CD4-positive, alpha-beta T cell treated with Interleukin-2 at 100 ng/mL for 4 hours (primary cell): ENCODE data around the gene PABPN1L.
"Not testable (repeated sequence)": the region's sequence is repeated elsewhere in the genome, so short reads cannot be mapped to it uniquely, and the experiment has no call there.

ENCODE experiments used
- DNase-seq: peaks from one replicate; pipeline ENCODE4 v3.0.0-alpha.2; 2020; ENCODE audit warnings: low spot score

Gene PABPN1L

DNA sequence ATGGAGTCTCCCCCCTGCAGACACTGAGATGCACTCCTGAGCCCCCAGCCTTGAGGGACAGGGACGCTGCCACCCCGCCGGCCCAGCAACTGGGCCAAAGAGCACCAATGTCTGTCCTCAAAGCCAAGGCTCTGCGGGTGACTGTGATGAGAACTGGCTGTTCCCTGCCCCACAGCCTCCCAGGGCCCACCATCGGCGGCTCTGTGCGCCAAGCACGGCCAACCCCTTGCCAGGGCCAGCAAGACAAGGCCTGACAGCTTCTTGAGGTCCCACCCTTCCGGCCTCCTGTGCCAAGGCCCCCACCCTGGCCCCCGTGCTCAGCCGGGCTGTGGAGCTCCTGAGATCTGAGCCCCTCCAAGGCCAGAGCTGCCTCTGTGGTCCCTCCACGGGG, 34.2 kb upstream of the PABPN1L start:
- no peak for DNase-seq

DNA sequence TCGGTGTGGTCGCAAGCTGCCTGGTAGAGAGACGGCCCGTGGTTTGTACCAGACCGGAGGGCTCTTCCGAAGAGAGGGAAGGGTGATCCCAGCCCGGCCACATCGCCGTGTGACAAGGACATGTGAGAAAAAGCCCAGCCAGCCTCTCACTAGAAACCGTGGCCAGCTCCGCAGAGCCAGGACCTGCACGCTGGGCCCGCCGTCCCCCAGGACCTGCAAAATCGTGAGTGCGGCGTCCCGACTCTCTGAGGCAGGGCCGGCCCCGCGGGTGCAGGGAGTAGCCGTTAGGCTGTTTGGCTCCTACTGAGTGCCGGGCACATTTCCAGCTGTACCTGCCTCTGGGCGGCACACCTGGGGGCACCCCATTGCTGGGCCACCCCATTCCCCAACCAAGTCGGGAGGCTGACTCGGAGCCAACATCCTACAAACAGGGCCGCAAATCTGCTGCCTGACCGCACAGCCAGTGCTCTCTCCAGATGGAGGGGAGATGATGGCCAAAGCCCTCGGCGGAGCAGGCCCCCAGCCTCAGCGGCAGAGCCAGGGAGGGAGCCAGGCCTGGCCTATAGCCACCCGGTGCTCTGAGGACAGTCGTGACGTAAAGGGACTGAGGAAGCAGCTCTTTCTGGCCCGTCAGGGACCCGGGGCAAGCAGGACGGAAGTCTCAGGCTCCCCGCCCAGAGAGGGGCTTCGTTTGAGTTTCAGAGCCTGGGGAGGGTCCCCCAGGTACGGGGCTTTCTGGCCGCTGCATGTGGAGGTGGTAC, 33.6 kb upstream of the PABPN1L start:
- no peak for DNase-seq

DNA sequence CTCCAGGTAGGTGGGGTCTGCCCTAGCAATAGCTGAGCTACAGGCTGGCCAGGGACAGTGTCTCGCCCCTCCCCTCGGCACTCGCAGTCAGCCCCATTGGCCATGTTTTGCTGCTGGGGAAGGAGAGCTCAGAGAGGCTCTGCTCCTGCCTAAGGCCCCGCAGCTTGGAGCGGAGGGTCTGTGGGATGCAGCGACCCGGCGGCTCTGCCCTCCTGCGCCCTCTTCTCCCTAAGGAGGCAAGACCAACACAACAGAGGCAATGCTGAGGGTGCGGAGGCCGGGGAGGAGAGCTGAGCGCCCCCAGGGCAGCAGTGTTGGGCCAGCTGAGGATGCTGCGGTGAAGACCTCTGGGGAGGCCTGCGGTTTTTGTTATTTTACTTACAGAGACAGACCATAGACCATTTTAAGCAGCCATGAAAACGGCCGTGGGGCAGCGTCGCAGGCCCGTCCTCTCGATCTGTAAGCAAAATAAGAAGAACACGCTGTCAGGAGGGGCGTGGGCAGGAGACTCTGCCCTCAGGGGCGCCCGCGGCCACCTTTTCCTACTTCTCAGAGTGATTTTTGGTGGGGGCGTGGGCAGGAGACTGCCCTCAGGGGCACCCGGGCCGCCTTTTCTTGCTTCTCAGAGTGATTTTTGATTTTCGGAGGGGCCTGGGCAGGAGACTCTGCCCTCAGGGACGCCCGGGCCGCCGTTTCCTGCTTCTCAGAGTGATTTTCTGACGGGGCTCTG, 31.4 kb upstream of the PABPN1L start:
- no peak for DNase-seq

DNA sequence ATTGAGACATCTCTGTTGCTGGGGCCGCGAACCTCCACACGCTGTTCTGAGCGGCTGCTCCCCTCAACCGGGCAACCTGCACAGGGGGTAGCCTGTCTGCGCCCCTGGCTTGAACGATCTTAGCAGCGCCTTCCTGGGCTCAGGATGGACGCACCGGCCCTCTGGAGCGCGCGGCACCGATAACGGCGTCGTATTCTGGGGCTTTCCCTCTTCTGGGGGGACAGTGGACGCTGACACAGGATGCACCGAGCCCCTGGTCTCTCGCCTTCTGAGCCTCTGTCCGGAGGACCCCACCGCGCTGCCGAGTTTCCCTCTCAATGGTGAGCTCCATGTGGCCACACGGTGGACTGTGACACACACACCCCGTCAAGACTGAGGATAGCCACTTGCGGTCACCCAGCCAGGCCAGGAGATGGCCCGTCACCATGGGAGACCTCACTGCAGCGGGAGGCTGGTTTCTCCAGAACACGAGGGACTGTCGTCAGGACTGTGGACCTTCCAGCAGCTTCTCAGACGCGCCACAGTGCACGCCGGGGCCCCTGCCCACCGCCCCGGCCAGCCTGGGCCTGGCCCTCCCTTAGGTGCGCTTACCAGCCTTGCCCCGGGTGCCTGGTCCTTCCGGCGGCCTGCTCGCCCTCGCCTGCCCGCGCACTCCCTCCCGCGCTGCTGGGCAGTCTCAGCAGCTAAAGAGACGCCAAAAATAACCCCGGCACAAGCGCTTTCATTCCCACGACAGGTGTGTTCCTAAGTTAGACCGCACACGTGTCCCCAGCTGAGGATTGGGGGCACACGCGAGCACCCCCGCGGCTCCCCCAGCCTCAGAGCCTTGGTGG, 30.0 kb upstream of the PABPN1L start:
- DNase-seq = no peak

DNA sequence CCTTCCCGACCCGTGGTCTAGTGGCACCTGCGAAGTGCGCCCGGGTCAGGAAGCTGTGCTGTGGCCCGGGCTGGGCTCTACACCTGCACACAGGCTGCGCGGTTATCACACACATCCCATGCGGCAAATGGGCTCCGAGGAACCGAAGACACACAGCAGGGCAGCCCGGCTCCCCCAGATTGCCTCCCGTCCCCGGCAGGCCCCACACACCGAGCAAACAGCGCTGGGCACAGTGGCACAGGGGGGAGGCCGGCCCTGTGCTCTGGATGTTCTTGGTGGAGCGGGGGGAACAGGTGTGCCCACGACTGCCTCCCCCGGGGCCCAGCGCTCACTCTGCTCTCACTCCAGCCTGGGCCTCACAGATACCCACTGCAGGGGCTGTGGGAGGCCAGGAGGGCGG, 28.9 kb upstream of the PABPN1L start:
- no peak for DNase-seq

DNA sequence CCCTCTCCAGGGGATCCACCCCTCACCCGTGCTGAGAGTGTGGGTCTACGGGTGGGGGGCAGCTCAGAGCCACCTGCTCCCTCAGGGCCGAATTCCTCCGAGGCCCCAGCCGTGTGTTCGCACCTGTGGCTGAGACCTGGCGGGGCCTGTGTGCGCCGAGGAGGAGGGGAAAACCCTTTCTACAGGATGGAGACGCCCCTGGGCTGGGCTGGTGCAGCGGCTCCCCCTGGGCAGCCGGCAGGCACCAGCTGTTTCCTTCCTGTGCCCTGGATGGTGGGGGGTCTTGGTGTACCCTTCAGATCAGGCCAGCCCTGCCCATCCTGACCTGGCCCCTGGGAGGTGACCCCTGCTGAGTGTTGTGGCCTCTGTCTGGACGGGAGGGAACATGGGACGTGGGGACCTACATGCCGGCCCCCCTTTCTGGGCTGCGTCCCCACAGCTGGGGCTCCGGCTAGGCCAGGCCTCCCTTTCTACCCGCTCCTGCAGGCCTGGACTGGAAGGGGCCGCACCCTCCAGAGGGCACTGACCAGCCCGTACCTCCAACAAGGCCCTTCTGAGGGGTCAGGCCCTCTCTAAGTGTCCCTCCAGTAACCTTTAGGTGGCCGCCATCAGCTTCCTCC, 28.3 kb upstream of the PABPN1L start:
- no peak for DNase-seq

DNA sequence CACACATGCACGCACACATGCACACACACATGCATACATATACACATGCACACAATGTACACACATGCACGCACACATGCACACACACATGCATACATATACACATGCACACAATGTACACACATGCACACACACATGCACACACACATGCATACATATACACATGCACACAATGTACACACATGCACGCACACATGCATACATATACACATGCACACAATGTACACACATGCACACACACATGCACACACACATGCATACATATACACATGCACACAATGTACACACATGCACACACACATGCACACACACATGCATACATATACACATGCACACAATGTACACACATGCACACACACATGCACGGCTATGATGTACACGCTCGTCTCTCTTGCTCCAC, 27.8 kb upstream of the PABPN1L start:
- DNase-seq = not testable (repeated sequence)

DNA sequence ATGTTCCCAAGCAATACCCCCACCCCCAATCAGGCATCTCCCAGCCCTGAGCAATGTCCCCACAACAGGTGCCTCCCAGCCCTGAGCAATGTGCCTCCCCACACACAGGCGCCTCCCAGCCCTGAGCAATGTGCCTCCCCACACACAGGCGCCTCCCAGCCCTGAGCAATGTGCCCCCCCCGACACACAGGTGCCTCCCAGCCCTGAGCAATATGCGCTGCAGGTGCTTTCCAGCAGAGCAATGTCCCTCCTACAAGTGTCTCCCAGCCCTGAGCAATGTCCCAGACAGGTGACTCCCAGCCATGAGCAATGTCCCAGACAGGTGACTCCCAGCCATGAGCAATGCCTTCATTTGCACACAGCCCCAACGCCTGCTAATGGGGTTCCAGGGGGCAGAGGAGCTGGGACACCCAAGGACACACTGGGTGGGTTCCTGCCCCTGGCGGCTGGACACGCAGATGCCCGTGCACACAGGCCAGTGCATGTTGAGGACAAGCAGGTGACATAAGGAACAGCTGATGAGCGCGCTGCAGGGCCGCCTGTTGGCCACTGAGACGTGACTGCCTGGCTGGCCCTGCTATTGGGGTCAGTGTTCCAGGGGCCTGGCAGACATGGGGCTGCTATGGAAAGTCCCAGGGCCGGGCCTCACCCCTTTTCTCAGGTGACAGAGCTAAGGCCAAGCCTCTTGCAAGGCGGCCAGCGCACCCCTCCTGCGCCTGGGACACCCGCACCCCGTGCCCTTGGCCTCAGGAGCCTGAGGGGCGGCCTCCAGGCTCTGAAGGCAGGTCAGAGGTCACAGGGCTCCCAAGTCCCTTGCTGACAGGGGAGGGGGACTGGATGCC, 26.9 kb upstream of the PABPN1L start:
- DNase-seq = no peak

DNA sequence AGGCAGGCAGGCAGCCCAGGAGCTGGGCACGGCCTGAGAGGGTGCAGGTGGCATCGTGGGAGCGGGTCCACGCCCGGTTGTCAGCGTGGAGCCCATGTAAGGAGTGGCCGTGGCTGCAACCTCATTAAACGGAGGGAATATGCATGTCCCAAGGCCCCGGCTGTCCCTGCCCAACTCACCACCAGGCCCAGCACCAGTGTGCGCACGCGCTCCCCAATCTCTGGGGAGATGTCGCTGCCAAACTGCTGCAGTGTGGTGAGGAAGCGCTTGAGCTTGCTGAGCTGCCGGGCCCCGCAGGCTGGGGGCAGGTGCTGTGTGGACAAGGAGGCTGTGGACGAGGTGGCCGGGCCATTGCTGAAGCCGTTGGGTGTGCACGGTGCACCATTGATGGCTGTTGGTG, 25.6 kb upstream of the PABPN1L start:
- DNase-seq = no peak

DNA sequence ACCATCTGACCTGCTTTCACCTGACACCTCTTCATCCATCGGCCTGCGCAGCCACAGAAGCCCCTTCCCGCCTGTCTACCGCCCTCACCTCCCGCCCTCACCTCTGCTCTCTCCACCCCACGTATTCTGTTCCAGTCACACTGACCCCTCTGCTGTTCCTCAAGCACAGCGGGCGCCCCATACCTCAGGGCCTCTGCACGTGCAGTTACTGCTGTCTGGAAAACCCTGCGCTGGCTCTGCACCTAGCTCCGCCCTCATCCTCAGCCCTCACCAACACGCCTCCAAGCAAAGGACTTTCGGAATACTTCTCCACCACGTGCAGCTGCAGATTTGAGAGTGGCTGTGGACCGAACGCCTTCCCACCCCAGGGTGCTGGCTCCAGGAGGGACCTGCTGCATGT, 24.6 kb upstream of the PABPN1L start:
- no peak for DNase-seq

DNA sequence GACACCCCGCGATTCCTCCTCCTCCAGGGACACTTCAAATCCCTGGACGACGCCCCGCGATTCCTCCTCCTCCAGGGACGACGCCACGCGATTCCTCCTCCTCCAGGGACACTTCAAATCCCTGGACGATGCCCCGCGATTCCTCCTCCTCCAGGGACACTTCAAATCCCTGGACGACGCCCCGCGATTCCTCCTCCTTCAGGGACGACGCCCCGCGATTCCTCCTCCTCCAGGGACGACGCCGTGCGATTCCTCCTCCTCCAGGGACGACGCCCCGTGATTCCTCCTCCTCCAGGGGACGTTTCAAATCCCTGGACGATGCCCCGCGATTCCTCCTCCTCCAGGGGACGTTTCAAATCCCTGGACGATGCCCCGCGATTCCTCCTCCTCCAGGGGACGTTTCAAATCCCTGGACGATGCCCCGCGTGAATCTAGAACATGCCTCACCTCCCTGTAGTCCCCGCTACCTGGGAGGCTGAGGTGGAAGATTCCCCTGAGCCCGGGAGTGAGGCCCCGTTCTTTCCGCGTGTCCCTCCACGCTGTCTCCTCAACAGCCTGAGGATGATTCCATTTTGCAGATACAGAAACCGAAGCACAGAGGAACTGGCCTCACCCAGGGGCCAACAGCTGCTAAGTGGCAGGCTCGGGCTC, 23.4 kb upstream of the PABPN1L start:
- not testable (repeated sequence) for DNase-seq

DNA sequence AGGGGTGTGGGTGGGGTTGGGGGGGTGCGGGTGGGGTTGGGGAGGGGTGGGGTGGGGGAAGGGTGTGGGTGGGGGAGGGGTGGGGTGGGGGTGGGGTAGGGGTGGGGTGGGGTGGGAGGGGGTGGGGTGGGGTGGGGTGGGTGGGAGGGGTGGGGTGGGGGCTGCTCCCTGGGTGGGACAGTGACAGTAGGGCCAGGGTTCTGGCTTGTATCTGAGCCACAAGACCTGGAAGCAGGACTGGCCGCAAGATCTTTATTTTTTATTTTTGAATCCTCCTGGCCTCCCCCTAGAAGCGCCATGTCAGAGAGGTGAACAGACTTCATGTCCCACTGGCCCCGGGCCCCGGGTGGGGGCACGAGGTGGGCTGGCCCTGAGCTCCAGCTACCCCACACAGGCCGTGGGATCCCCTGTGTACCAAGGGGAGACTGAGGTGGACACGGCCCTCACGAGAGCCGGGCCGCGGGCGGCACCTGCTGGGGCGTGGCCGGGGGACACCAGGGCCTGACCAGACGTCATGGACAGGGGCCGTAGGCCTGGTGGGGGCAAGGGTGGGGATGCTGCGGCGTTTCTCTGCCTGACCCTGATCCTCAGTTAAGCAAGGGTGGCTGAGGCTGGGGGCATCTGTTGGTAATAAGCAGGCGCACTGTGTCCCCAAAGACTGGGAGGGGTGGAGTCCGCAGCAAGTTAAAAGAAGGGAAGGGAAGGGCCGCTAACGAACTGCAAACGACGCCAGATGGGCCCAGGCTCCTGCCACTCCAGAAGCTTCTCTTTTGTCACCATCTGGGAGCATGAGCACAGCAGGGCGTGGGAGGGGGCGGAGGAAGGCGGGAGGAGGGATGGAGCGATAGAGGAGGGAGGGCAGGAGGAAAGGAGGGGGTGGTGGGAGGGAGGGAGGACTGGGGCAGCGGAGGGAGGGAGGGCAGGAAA, 22.3 kb upstream of the PABPN1L start:
- no peak for DNase-seq

DNA sequence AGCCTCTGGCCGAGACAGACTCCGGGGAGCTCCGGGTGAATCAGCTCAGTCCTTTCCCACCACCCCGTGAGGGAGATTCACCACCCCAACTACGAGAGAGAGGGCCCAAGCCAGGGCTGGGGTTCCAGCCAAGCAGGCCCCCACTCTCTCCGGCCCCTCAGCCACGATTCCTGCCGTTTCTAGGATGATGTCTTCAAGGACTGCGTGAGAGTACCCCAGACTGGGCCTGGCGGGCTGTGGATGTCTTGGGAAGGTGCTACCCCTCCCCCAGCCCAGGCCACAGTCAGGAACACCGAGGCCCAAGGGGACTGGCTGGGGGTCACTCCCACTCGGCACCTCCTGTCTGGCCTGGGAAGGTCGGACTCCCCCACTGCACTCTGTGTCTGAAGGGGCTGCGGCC, 21.6 kb upstream of the PABPN1L start:
- DNase-seq = no peak

DNA sequence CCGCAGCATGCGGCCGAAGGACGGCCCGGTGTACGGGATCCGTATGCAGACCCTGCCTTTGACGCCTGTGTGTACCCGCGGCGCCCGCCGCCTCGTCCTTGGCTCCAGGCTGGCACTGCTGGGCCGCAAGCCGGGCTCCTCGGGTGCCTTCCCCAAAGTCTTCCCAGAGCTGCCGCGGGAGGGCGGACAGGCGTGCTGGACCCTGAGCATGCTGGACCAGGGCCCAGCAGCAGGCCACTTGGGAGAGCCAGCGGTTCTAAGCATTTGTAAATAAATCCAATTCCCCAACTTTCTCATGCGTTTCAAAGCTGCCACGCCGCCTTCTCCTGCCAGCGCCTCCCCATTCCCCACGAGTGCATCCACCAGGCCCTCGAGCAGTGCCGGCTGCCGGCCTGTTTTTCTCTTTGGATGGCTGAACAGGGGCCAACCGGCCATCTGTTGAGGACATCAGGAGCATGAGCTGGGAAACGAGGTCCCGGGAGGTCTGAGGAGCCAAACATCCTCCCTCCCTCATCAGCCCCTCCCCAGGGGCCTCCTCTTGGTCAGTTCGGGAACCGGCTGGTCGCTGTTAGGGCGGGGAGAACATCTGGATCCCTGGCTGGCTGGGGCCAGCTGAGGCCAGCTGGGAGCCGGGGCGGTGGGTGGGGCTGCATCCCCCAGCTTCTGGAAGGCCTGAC, 20.5 kb upstream of the PABPN1L start:
- no peak for DNase-seq

DNA sequence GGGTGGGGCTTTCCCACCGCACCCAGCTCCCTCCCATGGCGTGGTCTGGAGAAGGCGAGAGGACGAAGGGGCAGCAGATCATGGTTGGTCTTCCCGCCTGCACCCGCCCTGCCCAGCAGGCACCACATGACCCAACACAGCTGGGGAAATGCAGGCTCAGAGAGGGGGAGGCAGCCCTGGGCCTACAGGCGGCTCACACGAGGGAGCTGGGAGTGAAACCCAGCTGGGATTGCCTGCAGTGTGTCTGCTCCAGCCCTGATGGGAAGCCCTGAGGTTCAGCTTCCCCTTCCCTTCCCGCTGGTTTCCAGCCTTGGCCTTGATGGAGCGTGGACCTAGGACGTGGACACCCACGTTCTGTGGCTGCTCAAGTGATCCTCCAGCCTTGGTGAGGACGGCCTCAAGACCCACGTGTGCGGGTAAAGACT, 20.0 kb upstream of the PABPN1L start:
- no peak for DNase-seq

DNA sequence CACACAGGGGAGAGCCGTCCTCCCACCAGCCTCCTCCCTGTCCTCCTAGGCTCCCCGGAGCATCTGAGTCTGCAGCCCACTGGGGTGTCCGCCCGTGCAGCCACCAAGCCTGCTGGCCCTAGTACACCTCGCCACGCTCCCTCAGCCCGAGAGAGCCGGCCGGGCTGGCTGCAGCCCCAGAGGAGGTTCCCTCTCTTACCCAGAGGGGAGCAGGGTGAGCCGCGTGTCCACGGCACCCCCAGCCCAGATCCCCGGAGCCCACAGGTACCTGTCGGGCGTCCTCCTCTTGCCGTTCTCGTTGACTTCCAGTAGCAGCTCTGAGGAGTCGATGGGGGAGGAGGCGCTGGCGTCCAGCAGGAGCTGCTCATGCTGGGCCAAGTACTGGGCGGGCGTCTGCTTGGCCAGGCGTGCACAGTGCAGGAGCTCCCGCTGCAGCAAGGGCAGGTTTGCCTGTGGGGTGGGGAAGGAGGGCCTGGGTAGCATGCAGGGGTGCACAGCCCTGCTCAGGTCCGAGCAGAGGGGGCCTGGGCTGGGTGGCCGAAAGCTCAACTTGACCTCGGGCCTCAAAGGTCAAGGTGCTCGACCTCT, 19.3 kb upstream of the PABPN1L start:
- no peak for DNase-seq

DNA sequence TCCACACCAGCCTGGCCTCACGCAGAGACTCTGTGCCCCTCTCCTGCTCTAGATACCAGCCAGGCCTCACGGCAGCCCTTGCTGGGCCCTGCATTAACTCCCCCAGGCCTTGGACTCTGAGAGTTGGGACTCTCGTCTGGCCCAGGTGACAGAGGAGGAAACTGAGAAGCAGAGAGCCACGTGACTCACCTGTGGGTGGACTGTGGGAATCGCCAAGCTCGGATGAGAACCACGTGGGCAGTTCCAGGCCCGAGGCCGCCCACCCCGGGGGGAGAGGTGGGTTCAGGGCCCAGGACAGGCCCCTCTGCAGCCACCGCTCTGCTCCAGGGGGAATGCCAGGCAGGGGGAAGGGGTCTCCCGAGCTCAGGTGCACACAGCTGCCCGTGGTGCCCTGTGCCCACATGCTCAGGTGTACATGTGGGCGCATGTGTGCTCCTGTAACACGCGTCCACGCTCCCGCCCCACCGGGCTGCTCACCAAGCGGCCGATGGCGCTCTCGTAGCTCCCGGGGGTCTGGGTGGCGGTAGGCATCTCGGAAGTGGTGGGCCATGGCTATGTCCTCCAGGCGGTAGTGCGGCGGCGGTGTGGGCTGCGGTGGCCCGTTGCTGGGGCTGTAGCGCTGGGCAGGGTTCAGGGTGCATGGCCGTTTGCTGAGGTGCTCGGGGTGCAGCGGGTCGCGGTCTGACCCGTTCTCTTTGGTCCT, 18.3 kb upstream of the PABPN1L start:
- no peak for DNase-seq

DNA sequence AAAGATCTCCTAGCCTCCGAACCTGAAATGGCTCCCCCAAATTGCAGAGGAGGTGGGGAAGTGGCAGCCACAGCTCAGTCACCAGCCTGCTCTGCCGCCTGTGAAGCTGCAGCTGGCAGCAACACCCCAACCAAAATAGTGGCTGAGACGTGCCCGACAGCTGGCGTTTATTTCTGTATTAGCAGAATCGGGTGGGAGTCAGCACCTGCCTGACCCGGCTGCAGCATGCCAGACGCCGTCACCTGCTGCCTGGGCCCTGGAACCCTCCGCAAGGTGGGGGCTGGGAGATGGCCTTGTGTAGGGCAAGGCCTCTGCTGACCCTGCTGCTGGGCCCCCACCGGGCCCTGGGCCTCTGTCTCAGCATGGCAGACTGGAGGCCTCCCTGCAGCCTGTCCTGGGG, 17.5 kb upstream of the PABPN1L start:
- DNase-seq = no peak
